HepG2 (cell line): ENCODE data around the gene LCAT. TPM values are rescaled to one million over a fixed set of nuclear protein-coding genes. Genes with fewer than 3 reads are reported as not detected.

Source experiments
- ATAC-seq: fragments of 200-7000 bp; cut with Tn5 transposase; 3 replicates; pipeline ENCODE4 v1.9.1; 2020; ENCODE audit warnings: mild to moderate bottlenecking, moderate library complexity
- BruUV-seq: library from RNA; stranded (reverse); fragments of 400-500 nt; replicated peaks from 2 replicates; lab custom pipeline; 2021; lab: Mats Ljungman, UMichigan
- CTCF ChIA-PET: fragments of 300-600 bp; formaldehyde crosslinking; extraction: SDS; loops from one replicate; lab custom pipeline; 2021; ENCODE audit warnings: low total read pairs, inconsistent platforms, low intra/inter-chr PET ratio; lab: Yijun Ruan, JAX
- POLR2A ChIA-PET: fragments of 350-600 bp; sonication (Branson Sonifier 250); formaldehyde crosslinking; loops from one replicate; lab custom pipeline; 2020; ENCODE audit warnings: antibody characterized with exemption, inconsistent platforms; lab: Yijun Ruan, JAX
- DNase-seq: peaks from one replicate; pipeline ENCODE4 v3.0.0-alpha.2; 2015; ENCODE audit warnings: low spot score
- FAIRE-seq: peaks from 3 replicates; lab custom pipeline; 2011; peaks lifted over from hg19 to GRCh38; lab: Jason Lieb, UNC
- H2AFZ ChIP-seq: one replicate; pipeline ENCODE4 v1.6.1; 2011; ENCODE audit warnings: low read length, inconsistent platforms
- H3K27ac ChIP-seq: fragments of 300-600 bp; 3 replicates; pipeline ENCODE4 v1.8.0; 2011; ENCODE audit warnings: mixed run types, mild to moderate bottlenecking, mixed read lengths, low read length, inconsistent platforms; ENCODE audit not compliant: insufficient read depth; ENCODE audit errors: extremely low read length
- H3K27me3 ChIP-seq, 2 experiments: fragments of 200-600 bp in 1 of 2; 2 replicates in 1 of 2; 3 replicates in 1 of 2; pipeline versions ENCODE4 v1.6.0 to v1.8.0; 2011; ENCODE audit warnings: low read length in 2 of 2, mild to moderate bottlenecking in 2 of 2, moderate library complexity in 2 of 2, inconsistent platforms in 1 of 2; ENCODE audit not compliant: insufficient read depth in 2 of 2, control insufficient read depth in 1 of 2
- H3K36me3 ChIP-seq, 2 experiments: fragments of 200-600 bp in 1 of 2; replicated peaks in 1 of 2; 2 replicates in 1 of 2; 3 replicates in 1 of 2; pipeline versions ENCODE4 v1.5.1 to v1.8.0; 2011; ENCODE audit warnings: low read length in 2 of 2, inconsistent platforms in 1 of 2; ENCODE audit not compliant: insufficient read depth in 2 of 2, control insufficient read depth in 1 of 2
- H3K4me1 ChIP-seq: 2 replicates; pipeline ENCODE4 v1.5.1; 2012; ENCODE audit warnings: low read length, inconsistent platforms; ENCODE audit not compliant: insufficient read depth
- H3K4me2 ChIP-seq: 2 replicates; pipeline ENCODE4 v1.6.0; 2011; ENCODE audit warnings: low read depth, low read length, inconsistent platforms
- H3K4me3 ChIP-seq, 3 experiments: fragments of 200-600 bp in 1 of 3; sonication (generic), shearing (Covaris generic) in 1 of 3; replicated peaks in 1 of 3; 2 replicates each; pipeline ENCODE4 v1.5.1; 2011 to 2016; ENCODE audit warnings: low read length in 3 of 3, inconsistent platforms in 2 of 3, low read depth in 2 of 3, mild to moderate bottlenecking in 2 of 3, control low read depth in 1 of 3, mixed read lengths in 1 of 3; ENCODE audit not compliant: insufficient read depth in 1 of 3
- H3K79me2 ChIP-seq: one replicate; pipeline ENCODE4 v1.6.1; 2011; ENCODE audit warnings: low read length, inconsistent platforms; ENCODE audit not compliant: insufficient read depth
- H3K9ac ChIP-seq: 2 replicates; pipeline ENCODE4 v1.6.0; 2011; ENCODE audit warnings: mild to moderate bottlenecking, low read depth, low read length, inconsistent platforms; ENCODE audit not compliant: insufficient read depth
- H3K9me3 ChIP-seq: 2 replicates; pipeline ENCODE4 v1.5.1; 2012; ENCODE audit warnings: mild to moderate bottlenecking, low read length
- H4K20me1 ChIP-seq: 2 replicates; pipeline ENCODE4 v1.6.0; 2011; ENCODE audit warnings: inconsistent platforms, mild to moderate bottlenecking, low read length, moderate library complexity; ENCODE audit not compliant: insufficient read depth
- ARHGAP35 ChIP-seq: sonication (generic); formaldehyde crosslinking; IDR thresholded peaks from 2 replicates; pipeline ENCODE4 v1.9.0; 2022; ENCODE audit warnings: mild to moderate bottlenecking, inconsistent platforms, moderate library complexity, missing genetic modification reagents, borderline replicate concordance
- ARID5B ChIP-seq: IDR thresholded peaks from 2 replicates; pipeline ENCODE4 v1.4.0; 2020; ENCODE audit warnings: mild to moderate bottlenecking, missing genetic modification reagents
- HINFP ChIP-seq: sonication (generic); formaldehyde crosslinking; IDR thresholded peaks from 2 replicates; pipeline ENCODE4 v1.4.0; 2020; ENCODE audit warnings: low read depth, mild to moderate bottlenecking, missing genetic modification reagents
- MAZ ChIP-seq, 2 experiments: sonication (generic) in 1 of 2; formaldehyde crosslinking in 1 of 2; IDR thresholded peaks; 2 replicates each; pipeline versions ENCODE4 v1.5.0 to v1.6.1; 2012 to 2020; ENCODE audit warnings: low read depth in 2 of 2, mild to moderate bottlenecking in 2 of 2, borderline replicate concordance in 1 of 2, improper control_type of control experiment in 1 of 2, low read length in 1 of 2, missing genetic modification reagents in 1 of 2, moderate library complexity in 1 of 2
- NCOA1 ChIP-seq: sonication (generic); formaldehyde crosslinking; IDR thresholded peaks from 2 replicates; pipeline ENCODE4 v1.9.0; 2021; ENCODE audit warnings: missing genetic modification reagents
- ZC3H13 ChIP-seq: sonication (generic); formaldehyde crosslinking; IDR thresholded peaks from 2 replicates; pipeline ENCODE4 v1.8.1; 2023; ENCODE audit warnings: mild to moderate bottlenecking, missing genetic modification reagents, moderate library complexity
- ZNF101 ChIP-seq: sonication (generic); formaldehyde crosslinking; IDR thresholded peaks from 2 replicates; pipeline ENCODE4 v1.4.0; 2020; ENCODE audit warnings: mild to moderate bottlenecking, low read depth, missing genetic modification reagents, borderline replicate concordance
- WGBS: methylation state at CpG from one replicate; pipeline ENCODE4 v1.1.6; 2017; ENCODE audit warnings: low lambda C conversion rate; 5-methylcytosine and 5-hydroxymethylcytosine counted together
- in situ Hi-C: cut with HindIII; loops from 2 replicates; pipeline ENCODE4 v1.10.0; 2017; ENCODE audit warnings: low pct_unique_long_range_greater_than_20kb; ENCODE audit not compliant: extremely low pct_ligation_motif_present
- intact Hi-C: fragments of 100-400 bp; cut with micrococcal nuclease; formaldehyde crosslinking; loops from one replicate; pipeline ENCODE4 v1.10.0; 2022; ENCODE audit not compliant: unreplicated experiment
- polyA plus RNA-seq, 8 experiments: library from polyadenylated mRNA; depleted of rRNA in 3 of 8; stranded (reverse) in 7 of 8; unstranded in 1 of 8; fragments of >200 nt; fragmentation: Illumina TruSeq in 4 of 8; extraction: Trizol in 4 of 8; gene quantifications; 2 replicates each; pipeline versions ENCODE4 v1.2.1 to v1.2.3, GENCODE V29; 2011 to 2016; ENCODE audit warnings: low read depth in 4 of 8, missing spikeins in 1 of 8, mixed read lengths in 1 of 8; ENCODE audit not compliant: insufficient read depth in 1 of 8
- total RNA-seq, 5 experiments: library from RNA; depleted of rRNA; stranded (reverse); fragments of >200 nt; fragmentation: Illumina TruSeq; extraction: Trizol; gene quantifications; 2 replicates each; pipeline ENCODE4 v1.2.3, GENCODE V29; 2016; ENCODE audit warnings: low read depth in 1 of 5
- TF ChIP-seq, protein P1 (sequence below): sonication (generic); formaldehyde crosslinking; IDR thresholded peaks from 2 replicates; pipeline ENCODE4 v1.9.0; 2021; ENCODE audit warnings: mild to moderate bottlenecking, missing genetic modification reagents

The LCAT gene
- total and polyA plus RNA-seq, 2 of the 13 experiments (the other 11 are each of a cell fraction or from before 2014, with no cell fraction given), result 36.1 to 38.9 TPM

GRCh38 chr16:67988675-67989074 is 44.8 kb upstream of the LCAT start (continued):
- TF ChIP-seq, protein P1, sequence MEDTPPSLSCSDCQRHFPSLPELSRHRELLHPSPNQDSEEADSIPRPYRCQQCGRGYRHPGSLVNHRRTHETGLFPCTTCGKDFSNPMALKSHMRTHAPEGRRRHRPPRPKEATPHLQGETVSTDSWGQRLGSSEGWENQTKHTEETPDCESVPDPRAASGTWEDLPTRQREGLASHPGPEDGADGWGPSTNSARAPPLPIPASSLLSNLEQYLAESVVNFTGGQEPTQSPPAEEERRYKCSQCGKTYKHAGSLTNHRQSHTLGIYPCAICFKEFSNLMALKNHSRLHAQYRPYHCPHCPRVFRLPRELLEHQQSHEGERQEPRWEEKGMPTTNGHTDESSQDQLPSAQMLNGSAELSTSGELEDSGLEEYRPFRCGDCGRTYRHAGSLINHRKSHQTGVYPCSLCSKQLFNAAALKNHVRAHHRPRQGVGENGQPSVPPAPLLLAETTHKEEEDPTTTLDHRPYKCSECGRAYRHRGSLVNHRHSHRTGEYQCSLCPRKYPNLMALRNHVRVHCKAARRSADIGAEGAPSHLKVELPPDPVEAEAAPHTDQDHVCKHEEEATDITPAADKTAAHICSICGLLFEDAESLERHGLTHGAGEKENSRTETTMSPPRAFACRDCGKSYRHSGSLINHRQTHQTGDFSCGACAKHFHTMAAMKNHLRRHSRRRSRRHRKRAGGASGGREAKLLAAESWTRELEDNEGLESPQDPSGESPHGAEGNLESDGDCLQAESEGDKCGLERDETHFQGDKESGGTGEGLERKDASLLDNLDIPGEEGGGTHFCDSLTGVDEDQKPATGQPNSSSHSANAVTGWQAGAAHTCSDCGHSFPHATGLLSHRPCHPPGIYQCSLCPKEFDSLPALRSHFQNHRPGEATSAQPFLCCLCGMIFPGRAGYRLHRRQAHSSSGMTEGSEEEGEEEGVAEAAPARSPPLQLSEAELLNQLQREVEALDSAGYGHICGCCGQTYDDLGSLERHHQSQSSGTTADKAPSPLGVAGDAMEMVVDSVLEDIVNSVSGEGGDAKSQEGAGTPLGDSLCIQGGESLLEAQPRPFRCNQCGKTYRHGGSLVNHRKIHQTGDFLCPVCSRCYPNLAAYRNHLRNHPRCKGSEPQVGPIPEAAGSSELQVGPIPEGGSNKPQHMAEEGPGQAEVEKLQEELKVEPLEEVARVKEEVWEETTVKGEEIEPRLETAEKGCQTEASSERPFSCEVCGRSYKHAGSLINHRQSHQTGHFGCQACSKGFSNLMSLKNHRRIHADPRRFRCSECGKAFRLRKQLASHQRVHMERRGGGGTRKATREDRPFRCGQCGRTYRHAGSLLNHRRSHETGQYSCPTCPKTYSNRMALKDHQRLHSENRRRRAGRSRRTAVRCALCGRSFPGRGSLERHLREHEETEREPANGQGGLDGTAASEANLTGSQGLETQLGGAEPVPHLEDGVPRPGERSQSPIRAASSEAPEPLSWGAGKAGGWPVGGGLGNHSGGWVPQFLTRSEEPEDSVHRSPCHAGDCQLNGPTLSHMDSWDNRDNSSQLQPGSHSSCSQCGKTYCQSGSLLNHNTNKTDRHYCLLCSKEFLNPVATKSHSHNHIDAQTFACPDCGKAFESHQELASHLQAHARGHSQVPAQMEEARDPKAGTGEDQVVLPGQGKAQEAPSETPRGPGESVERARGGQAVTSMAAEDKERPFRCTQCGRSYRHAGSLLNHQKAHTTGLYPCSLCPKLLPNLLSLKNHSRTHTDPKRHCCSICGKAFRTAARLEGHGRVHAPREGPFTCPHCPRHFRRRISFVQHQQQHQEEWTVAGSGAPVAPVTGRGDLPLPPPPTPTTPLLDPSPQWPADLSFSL (CRISPR knock-in tag), result no peak

- Histone ChIP-seq H3K79me2 (no peaks in the 10 kb centered on the region), H3K9ac (peak overlapping the region; percentile 59), H2AFZ (peak overlapping the region; percentile 86), H4K20me1 (no peaks in the 10 kb centered on the region), H3K4me3 (peak overlapping the region; percentile 24 to 61 (median 30)), H3K36me3 (no peaks in the 10 kb centered on the region), H3K4me1 (peaks cover 60% of the 10 kb centered on the region), H3K27me3 (peaks cover 2 to 18% of the 10 kb centered on the region in 2 experiments), H3K27ac (no peak overlapping the region), H3K4me2 (peak overlapping the region; percentile 85), H3K9me3 (no peaks in the 10 kb centered on the region)
- BruUV-seq, result TSS peak; percentile 59
- FAIRE-seq (peak; percentile 21), ATAC-seq (peak; percentile 66), DNase-seq (peak; percentile 57)
- intact Hi-C loops (no loop called here), in situ Hi-C loops (no loop called here)
- WGBS, result 6% methylated on average over 11 of the region's 11 CpGs
- CTCF ChIA-PET, result no interaction called here
- POLR2A ChIA-PET, result interaction anchor here (0.6 to 4.8 kb wide), 13 partner anchors 11 to 1212 kb away, joined by 3 to 29 read pairs (median 5); partner anchors contain the start of genes DDX28, DPEP2, DUS2 and ESRP2
- TF ChIP-seq ARID5B (no peak; the same call in 1 of the 2 replicates), HINFP (CRISPR knock-in tag) (no peak), MAZ (IDR thresholded peaks at IDR 0.05; ENCODE audit: borderline replicate concordance, low read depth, low read length) (no peak), MAZ (CRISPR knock-in tag; IDR thresholded peaks at IDR 0.05; ENCODE audit: low read depth) (no peak), ARHGAP35 (CRISPR knock-in tag) (0 out of 2 replicates have a peak, but pooled peaks have one; percentile 60), NCOA1 (CRISPR knock-in tag) (no peak), ZC3H13 (no peak), ZNF101 (CRISPR knock-in tag) (no peak)
These were observed 43.7 kb upstream of the LCAT start for GRCh38 chr16:67987460-67988160.
